Choroid plexus epithelial cell (primary cell): Measurements from ENCODE around the gene PUSL1.
A peak's percentile ranks its signal among the peaks of the same experiment; 100 is the strongest.

Experiments used
- DNase-seq: peaks from one replicate; pipeline ENCODE4 v3.0.0-alpha.2; 2010; ENCODE audit warnings: low read depth
- H3K4me3 ChIP-seq: 2 replicates; pipeline ENCODE4 v1.5.1; 2011; ENCODE audit warnings: low read depth, mild to moderate bottlenecking, control low read depth, low read length, moderate library complexity
- TF ChIP-seq, protein P1 (sequence below): conservative IDR thresholded peaks from 2 replicates; pipeline ENCODE4 v1.5.1; 2011; ENCODE audit warnings: low read depth, mild to moderate bottlenecking, control low read depth, inconsistent platforms, low read length, moderate library complexity

PUSL1 gene

DNA sequence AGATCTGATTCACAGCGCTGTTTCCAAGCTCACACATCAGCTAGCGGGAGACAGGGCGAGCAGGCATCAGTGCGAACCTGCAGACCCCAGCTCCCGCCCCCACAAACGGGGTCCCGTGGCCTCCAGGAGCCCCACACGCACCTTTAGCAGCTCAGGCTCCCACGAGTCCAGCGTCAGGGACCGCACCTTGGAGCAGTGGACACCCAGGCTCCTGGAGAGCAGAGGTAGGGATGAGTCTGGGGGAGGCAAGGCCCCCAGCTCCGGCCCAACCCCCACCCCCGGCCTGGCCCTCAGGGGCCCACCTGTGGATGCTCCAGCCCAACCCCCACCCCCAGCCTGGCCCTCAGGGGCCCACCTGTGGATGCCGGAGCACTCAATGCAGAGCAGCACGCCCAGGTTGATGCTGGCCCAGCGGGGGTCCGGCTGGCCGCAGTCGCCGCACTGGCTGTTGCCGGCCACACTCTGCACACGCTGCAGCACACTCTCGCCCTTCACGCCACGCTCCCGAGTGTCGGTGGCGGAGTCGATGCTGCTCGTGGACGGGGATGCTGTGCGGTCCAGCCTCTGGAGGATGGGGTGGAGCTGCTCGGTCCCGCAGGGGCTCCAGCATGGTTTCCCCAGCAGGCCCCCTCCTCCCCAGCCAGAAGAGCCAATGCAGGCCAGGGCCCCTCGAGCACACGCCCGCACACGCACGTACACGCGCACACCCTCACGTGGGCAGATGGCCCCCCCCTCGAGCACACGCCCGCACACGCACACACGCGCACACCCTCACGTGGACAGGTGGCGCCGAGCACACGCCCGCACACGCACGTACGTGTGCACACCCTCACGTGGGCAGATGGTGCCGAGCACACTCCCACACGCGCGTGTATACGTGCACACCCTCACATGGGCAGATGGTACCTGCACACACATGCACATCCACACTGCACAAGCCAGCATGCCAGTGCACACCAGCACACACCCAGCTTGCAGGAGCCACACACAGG is 12.0 kb upstream of the PUSL1 start:
- no peak overlapping the region for H3K4me3 ChIP-seq
- TF ChIP-seq, protein P1, sequence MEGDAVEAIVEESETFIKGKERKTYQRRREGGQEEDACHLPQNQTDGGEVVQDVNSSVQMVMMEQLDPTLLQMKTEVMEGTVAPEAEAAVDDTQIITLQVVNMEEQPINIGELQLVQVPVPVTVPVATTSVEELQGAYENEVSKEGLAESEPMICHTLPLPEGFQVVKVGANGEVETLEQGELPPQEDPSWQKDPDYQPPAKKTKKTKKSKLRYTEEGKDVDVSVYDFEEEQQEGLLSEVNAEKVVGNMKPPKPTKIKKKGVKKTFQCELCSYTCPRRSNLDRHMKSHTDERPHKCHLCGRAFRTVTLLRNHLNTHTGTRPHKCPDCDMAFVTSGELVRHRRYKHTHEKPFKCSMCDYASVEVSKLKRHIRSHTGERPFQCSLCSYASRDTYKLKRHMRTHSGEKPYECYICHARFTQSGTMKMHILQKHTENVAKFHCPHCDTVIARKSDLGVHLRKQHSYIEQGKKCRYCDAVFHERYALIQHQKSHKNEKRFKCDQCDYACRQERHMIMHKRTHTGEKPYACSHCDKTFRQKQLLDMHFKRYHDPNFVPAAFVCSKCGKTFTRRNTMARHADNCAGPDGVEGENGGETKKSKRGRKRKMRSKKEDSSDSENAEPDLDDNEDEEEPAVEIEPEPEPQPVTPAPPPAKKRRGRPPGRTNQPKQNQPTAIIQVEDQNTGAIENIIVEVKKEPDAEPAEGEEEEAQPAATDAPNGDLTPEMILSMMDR, result no peak
- no peak for DNase-seq

DNA sequence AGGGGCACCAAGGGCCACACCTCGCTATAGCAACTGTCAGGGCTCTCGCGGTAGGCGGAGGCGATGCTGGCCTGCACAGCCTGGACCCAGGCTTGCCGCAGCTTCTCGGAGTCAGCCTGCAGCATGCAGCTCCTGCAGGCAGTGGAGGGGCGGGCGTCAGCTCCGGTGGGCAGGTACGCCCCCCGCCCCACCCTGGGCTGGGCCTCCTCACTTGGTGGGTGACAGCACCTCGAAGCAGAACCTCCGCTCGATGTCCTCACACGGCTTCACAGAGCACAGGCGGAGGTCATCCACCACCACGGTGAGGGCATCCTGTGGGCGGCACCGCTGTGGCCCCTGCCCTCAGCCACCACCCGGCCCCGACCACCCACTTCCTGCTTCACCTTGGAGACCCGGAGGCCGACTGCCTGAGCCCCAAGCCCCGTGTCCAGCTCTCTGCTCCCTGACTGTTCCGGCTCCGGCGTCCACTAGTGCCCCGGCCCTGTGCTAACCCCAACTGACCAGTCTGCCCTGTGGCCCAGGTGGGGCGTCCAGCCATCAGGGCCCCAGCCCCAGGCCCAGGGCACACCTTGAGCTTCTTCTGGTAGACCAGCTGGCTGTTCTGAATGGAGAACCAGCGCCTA is 10.5 kb upstream of the PUSL1 start:
- H3K4me3 ChIP-seq, result no peak overlapping the region
- TF ChIP-seq, protein P1, result no peak
- no peak for DNase-seq

DNA sequence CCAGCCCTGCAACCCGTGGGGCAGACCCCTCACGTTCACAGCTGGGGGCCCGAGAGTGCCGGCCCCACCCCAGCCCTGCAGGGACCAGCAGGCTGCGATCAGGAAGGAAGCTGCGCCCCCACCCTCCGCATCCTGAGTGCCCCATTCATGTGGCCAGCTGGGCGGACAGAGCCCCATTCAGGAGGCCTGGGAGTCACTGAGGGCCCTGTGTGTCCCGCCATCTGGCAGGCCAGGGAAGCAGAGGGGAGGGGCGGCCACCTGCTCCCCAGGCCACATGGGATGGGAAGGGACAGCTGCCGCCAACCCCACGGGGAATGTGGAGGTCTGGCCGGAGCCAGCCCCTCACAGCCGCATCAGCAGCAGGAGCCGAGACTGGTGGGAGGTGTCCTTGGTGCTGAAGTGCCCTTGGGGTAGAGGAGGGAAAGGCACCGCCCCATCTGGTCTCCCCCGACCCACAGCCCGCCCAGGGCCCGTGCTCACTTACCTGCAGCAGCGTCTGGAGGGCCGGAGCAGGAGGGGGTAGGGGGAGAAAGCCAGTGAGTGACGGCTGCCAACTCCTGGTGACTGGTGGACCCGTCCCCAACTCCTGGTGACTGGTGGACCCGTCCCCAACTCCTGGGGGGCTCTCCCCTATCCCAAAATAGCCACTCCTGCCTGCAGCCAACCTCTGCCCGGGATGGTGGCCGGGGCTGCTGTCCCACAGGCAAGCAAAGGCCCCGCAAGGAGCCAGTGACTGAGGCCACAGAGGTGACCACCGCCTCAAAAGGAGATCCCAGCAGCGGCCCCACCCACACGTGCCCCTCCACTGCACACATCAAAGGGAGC is 9.3 kb upstream of the PUSL1 start:
- H3K4me3 ChIP-seq, result no peak overlapping the region
- DNase-seq, result no peak
- TF ChIP-seq, protein P1, result no peak

DNA sequence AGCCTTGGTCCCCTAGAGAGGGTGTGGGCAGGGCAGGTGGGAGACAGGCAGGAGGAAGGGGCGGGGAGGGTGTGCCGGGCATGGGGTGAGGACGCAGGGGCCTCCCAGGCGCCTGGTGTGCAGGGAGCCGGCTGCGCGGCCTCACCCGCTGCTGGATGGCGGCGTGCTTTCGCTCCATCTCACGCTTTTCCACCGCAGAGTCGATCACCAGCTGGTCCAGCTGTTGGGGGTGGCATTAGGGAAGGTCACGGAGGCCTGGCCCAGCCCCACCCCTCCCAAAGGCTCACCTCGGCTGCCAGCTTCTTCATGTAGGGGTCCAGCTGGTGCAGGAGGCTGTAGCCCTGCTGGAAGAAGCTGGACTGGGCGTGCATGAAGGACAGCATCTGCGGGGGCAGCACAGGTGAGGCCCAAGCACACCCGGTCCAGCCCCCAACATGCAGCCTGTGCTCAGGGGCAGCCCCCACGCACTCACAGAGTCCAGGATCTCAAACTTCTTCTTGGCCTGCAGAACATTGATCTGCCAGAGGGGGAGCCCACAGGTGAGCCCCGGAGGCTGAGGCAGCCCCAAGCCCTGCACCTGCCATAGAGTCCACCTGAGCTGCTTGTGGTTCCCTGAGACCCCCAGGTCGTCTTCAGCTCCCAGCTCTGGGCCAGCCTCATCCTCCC is 8.6 kb upstream of the PUSL1 start:
- H3K4me3 ChIP-seq, result no peak overlapping the region
- DNase-seq, result no peak
- TF ChIP-seq, protein P1, result peak; percentile 47

DNA sequence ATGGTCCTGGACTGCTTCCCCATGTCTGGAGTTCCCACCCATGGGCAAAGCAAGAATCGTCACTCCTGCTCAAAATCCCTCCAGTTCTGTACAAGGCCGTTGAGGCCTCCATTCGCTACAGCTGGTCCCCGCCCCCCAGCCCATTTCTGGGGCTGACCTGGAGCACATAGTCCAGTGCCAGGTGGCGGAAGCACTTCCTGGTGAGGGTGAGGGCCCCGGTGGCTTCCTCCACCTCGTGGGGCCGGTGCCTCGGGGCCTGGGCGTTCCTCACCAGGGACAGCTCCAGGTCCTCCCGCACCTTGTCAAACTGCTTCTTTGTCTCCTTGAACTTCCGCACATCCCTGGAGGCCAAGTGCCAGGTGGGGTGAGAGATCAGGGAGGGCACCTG is 8.1 kb upstream of the PUSL1 start:
- TF ChIP-seq, protein P1, result no peak
- DNase-seq, result no peak
- no peak overlapping the region for H3K4me3 ChIP-seq

DNA sequence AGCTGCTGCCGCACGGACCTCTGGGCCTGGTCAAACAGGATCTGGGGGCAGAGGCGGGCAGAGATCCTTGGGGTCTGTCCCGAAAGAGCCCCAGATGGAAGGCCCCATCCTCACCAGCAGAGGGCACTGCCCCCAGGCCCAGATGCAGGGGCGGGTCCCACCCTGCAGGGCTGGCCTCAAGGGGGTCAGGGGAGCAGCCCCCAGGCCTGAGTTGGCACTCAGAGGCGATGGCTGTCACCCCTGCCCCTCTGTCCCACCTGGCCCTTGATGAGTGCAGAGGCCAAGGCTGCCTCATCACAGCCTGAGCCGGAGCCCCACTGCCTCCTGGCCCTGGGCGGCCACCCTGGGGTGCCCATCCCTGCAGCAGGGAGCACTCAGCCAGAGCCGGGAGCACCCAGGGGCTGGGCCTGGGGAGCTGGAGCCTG is 6.4 kb upstream of the PUSL1 start:
- DNase-seq, result no peak

More for the DNA sequence above, 6.4 kb upstream of the PUSL1 start:
- TF ChIP-seq, protein P1, result peak; percentile 66
- H3K4me3 ChIP-seq, result no peak overlapping the region
